AG09319 (cell line): ENCODE data around the gene CTSC.
A peak's percentile ranks its signal among the peaks of the same experiment; 100 is the strongest.

Source experiments
- DNase-seq: peaks from one replicate; pipeline ENCODE4 v3.0.0-alpha.2; 2010; ENCODE audit warnings: low read depth; ENCODE audit errors: extremely low read depth
- TF ChIP-seq, protein P1 (sequence below): IDR thresholded peaks from 2 replicates; pipeline ENCODE4 v1.5.1; 2011; ENCODE audit warnings: low read depth, mild to moderate bottlenecking, inconsistent platforms, low read length, moderate library complexity

CTSC gene

DNA sequence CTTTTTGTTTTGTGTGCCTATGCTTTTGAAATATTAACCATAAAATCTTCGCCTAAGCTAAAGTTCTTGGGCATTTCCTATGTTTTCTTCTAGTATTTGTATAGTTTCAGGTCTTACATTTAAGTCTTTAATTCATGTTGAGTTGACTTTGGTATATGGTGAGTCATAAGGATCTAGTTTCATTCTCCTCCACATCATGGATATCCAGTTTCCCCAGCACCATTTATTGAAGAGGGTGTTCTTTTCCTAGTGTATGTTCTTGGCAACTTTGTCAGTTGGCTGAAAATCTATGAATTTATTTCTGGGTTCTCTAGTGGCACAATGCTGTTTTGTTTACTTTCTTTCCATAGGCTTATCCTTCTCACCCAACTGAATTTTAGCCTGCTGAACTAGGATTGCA lies 49.0 kb downstream of the CTSC start:
- DNase-seq, result no peak
- TF ChIP-seq, protein P1, sequence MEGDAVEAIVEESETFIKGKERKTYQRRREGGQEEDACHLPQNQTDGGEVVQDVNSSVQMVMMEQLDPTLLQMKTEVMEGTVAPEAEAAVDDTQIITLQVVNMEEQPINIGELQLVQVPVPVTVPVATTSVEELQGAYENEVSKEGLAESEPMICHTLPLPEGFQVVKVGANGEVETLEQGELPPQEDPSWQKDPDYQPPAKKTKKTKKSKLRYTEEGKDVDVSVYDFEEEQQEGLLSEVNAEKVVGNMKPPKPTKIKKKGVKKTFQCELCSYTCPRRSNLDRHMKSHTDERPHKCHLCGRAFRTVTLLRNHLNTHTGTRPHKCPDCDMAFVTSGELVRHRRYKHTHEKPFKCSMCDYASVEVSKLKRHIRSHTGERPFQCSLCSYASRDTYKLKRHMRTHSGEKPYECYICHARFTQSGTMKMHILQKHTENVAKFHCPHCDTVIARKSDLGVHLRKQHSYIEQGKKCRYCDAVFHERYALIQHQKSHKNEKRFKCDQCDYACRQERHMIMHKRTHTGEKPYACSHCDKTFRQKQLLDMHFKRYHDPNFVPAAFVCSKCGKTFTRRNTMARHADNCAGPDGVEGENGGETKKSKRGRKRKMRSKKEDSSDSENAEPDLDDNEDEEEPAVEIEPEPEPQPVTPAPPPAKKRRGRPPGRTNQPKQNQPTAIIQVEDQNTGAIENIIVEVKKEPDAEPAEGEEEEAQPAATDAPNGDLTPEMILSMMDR, result no peak

GRCh38 chr11:88284336-88285050 lies 53.0 kb downstream of the CTSC start:
- DNase-seq, result peak; percentile 27
- TF ChIP-seq, protein P1, result no peak

- DNase-seq, result peak; percentile 8
- TF ChIP-seq, protein P1, result no peak
Measured at GRCh38 chr11:88282747-88283515, 54.6 kb downstream of the CTSC start.

DNA sequence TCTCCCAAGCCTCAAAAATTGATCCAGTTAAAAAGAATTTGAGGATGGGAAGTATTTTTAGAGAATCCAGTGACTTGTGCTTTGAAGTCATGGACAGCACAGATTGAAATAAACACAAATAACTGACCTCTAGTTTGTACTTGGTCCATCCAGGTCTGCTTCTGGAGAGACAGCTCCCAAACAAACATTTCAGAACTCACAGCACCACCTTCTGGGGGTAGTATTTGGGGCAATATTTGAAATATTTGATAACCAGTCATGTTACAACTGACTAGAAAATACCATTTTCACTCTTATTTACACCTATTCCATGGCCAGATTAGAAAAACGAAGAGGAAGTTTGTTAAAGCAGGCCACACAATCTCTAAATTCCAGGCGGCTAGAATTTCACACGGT lies 56.2 kb downstream of the CTSC start:
- TF ChIP-seq, protein P1, result peak; percentile 30
- DNase-seq, result no peak

- DNase-seq, result no peak
- TF ChIP-seq, protein P1, result no peak
Measured at GRCh38 chr11:88280673-88281316, 56.7 kb downstream of the CTSC start.

- TF ChIP-seq, protein P1, result no peak
- DNase-seq, result peak; percentile 3
Measured at GRCh38 chr11:88277349-88277915, 60.1 kb downstream of the CTSC start.

GRCh38 chr11:88275636-88276035 lies 61.9 kb downstream of the CTSC start:
- DNase-seq, result no peak
- TF ChIP-seq, protein P1, result no peak
